HL-60 (cell line): Measurements from ENCODE around the gene SEC23B.
"Not testable (repeated sequence)": the region's sequence is repeated elsewhere in the genome, so short reads cannot be mapped to it uniquely, and the experiment has no call there.

ENCODE experiments used
- DNase-seq, 2 experiments: peaks; one replicate each; pipeline ENCODE4 v3.0.0-alpha.2; 2010 to 2020; ENCODE audit warnings: low read depth in 1 of 2, low spot score in 1 of 2
- H3K27ac ChIP-seq: fragments of 250-450 bp; sonication (Bioruptor Pico); replicated peaks from 2 replicates; pipeline ENCODE4 v1.5.1; 2020; ENCODE audit warnings: mild to moderate bottlenecking, moderate library complexity
- H3K27me3 ChIP-seq: fragments of 250-450 bp; sonication (Bioruptor Pico); 2 replicates; pipeline ENCODE4 v1.5.1; 2021; ENCODE audit warnings: mild to moderate bottlenecking, moderate library complexity; ENCODE audit not compliant: insufficient read depth, poor library complexity, severe bottlenecking
- H3K4me3 ChIP-seq: replicated peaks from 2 replicates; pipeline ENCODE4 v1.5.1; 2011; ENCODE audit warnings: mild to moderate bottlenecking, control low read depth, low read length; ENCODE audit not compliant: insufficient read depth
- CTCF ChIP-seq: IDR thresholded peaks from one replicate; pipeline ENCODE4 v1.5.1; 2011; ENCODE audit warnings: low read length, control low read depth, inconsistent platforms; ENCODE audit not compliant: insufficient read depth
- GABPA ChIP-seq: IDR thresholded peaks from 2 replicates; pipeline ENCODE4 v1.6.1; 2012; ENCODE audit warnings: low read depth
- POLR2AphosphoS5 ChIP-seq: IDR thresholded peaks from 2 replicates; pipeline ENCODE4 v1.6.1; 2012; ENCODE audit warnings: low read depth
- REST ChIP-seq: IDR thresholded peaks from 2 replicates; pipeline ENCODE4 v1.6.1; 2012; ENCODE audit warnings: low read depth; ENCODE audit not compliant: insufficient replicate concordance
- SPI1 ChIP-seq: IDR thresholded peaks from 2 replicates; pipeline ENCODE4 v1.6.1; 2012; ENCODE audit warnings: low read depth, mild to moderate bottlenecking, borderline replicate concordance

SEC23B gene

GRCh38 chr20:18515973-18516372 lies 8.2 kb downstream of the SEC23B start:
- Histone ChIP-seq H3K4me3 (no peak overlapping the region), H3K27me3 (no peaks in the 10 kb centered on the region), H3K27ac (no peak overlapping the region)
- no peak for DNase-seq
- no peak for TF ChIP-seq CTCF
- no peak for TF ChIP-seq SPI1
- no peak for TF ChIP-seq GABPA
- no peak for TF ChIP-seq POLR2AphosphoS5
- TF ChIP-seq REST, result no peak

- not testable (repeated sequence) for H3K27me3 ChIP-seq, DNase-seq, H3K27ac ChIP-seq, H3K4me3 ChIP-seq
Observed at GRCh38 chr20:18522066-18522465, 14.3 kb downstream of the SEC23B start.

GRCh38 chr20:18523066-18523465 lies 15.3 kb downstream of the SEC23B start:
- TF ChIP-seq CTCF (no peak), POLR2AphosphoS5 (no peak), REST (no peak), GABPA (no peak), SPI1 (no peak)
- no peak for DNase-seq
- no peak overlapping the region for H3K27ac ChIP-seq

GRCh38 chr20:18524646-18525045 lies 16.9 kb downstream of the SEC23B start:
- TF ChIP-seq REST (no peak), GABPA (no peak), SPI1 (no peak), POLR2AphosphoS5 (no peak), CTCF (no peak)
- DNase-seq, result no peak
- H3K27ac ChIP-seq, result no peak overlapping the region

More at GRCh38 chr20:18523066-18523465, 15.3 kb downstream of the SEC23B start:
- Histone ChIP-seq H3K27me3 (no peaks in the 10 kb centered on the region), H3K4me3 (no peak overlapping the region)

GRCh38 chr20:18526761-18527160 lies 19.0 kb downstream of the SEC23B start:
- H3K27ac ChIP-seq, H3K27me3 ChIP-seq, H3K4me3 ChIP-seq, DNase-seq: not testable (repeated sequence)

More at GRCh38 chr20:18524646-18525045, 16.9 kb downstream of the SEC23B start:
- H3K27me3 ChIP-seq, result no peaks in the 10 kb centered on the region
- H3K4me3 ChIP-seq, result no peak overlapping the region
